ENCODE measurements around the gene PSMG4.

GRCh38 chr6:3316818-3317217 lies 58.1 kb downstream of the PSMG4 start:
- no peak for TF ChIP-seq CTCF (conservative IDR thresholded peaks at IDR 0.05 in 1 of 2, IDR thresholded peaks at IDR 0.05 in 1 of 2; ENCODE audit: extremely low read depth in 1 of 2, insufficient read depth in 1 of 2, low read depth in 1 of 2, low read length in 2 of 2)
- TF ChIP-seq EZH2 (IDR thresholded peaks at IDR 0.05; ENCODE audit: borderline replicate concordance, low read length), result no peak
